ENCODE results near the gene XKR7.

DNA sequence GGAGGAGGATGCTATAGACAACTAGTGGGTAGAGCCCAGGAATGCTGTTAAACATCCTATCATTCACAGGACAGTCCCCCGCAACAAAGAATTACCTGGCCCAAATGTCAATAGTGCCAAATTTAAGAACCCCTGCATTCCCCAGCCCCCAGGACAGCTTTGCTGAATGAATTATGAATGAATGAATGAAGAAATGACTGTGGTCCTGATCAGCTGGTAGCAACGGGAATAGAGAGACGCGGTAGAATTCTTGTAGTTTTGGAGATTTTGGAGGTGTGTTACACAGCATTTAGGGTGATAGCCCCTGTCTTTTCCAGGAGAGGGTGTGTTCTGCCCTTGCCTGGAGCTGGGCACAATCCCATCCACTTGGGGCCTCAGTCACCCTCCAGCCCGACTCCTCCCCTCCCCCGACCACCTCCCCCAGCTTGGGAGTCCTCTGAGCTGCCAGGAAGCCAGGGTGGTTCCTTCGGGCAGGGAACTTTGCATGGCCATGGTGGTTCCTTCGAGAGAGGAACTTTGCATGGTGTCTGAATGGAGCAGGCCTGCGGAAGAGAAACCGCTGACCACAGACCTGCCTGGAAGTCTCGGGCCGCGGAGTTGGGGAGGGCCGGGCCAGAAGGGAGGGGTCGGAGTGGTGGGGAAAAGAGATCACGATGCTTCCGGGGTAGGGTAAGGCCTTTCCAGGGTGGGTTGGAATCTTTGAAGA lies 83.1 kb downstream of the XKR7 start:
- TF ChIP-seq, protein P1, sequence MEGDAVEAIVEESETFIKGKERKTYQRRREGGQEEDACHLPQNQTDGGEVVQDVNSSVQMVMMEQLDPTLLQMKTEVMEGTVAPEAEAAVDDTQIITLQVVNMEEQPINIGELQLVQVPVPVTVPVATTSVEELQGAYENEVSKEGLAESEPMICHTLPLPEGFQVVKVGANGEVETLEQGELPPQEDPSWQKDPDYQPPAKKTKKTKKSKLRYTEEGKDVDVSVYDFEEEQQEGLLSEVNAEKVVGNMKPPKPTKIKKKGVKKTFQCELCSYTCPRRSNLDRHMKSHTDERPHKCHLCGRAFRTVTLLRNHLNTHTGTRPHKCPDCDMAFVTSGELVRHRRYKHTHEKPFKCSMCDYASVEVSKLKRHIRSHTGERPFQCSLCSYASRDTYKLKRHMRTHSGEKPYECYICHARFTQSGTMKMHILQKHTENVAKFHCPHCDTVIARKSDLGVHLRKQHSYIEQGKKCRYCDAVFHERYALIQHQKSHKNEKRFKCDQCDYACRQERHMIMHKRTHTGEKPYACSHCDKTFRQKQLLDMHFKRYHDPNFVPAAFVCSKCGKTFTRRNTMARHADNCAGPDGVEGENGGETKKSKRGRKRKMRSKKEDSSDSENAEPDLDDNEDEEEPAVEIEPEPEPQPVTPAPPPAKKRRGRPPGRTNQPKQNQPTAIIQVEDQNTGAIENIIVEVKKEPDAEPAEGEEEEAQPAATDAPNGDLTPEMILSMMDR (IDR thresholded peaks at IDR 0.05; ENCODE audit: low read length), result no peak
- TF ChIP-seq EZH2 (optimal IDR thresholded peaks at IDR 0.05; ENCODE audit: low read depth, low read length) (no peak), EZH2phosphoT487 (IDR thresholded peaks at IDR 0.05; ENCODE audit: low read length) (no peak)
